HEK293 (cell line): ENCODE data around the gene CACNB4.

ENCODE experiments used
- CTCF ChIA-PET: fragments of 350-600 bp; formaldehyde crosslinking; extraction: SDS; loops from one replicate; lab custom pipeline; 2021; ENCODE audit warnings: antibody characterized with exemption; lab: Yijun Ruan, JAX
- POLR2A ChIA-PET: fragments of 300-600 bp; formaldehyde crosslinking; extraction: SDS; loops from one replicate; lab custom pipeline; 2020; ENCODE audit warnings: antibody characterized with exemption, inconsistent platforms; lab: Yijun Ruan, JAX
- H3K27ac ChIP-seq: fragments of 200-500 bp; sonication (Bioruptor generic); 2 replicates; pipeline ENCODE4 v1.5.1; 2014; ENCODE audit warnings: low read depth, low read length, control low read depth, inconsistent platforms; ENCODE audit errors: extremely low read depth
- H3K36me3 ChIP-seq, 2 experiments: fragments of 200-500 bp in 1 of 2; sonication (Bioruptor generic) in 1 of 2; 1 replicate in 1 of 2; 2 replicates in 1 of 2; pipeline ENCODE4 v1.5.1; 2014 to 2017; ENCODE audit warnings: inconsistent platforms in 2 of 2, low read length in 2 of 2; ENCODE audit not compliant: control insufficient read depth in 2 of 2, insufficient read depth in 1 of 2
- H3K4me1 ChIP-seq: fragments of 200-500 bp; sonication (Bioruptor generic); 2 replicates; pipeline ENCODE4 v1.5.1; 2014; ENCODE audit warnings: mild to moderate bottlenecking, low read length, inconsistent platforms; ENCODE audit not compliant: control insufficient read depth, insufficient read depth
- H3K4me3 ChIP-seq: 2 replicates; pipeline ENCODE4 v1.5.1; 2011; ENCODE audit warnings: low read depth, mild to moderate bottlenecking, control low read depth, low read length, moderate library complexity
- H3K9me3 ChIP-seq: fragments of 200-500 bp; sonication (Bioruptor generic); 2 replicates; pipeline ENCODE4 v1.5.1; 2014; ENCODE audit warnings: low read depth, low read length, inconsistent platforms; ENCODE audit not compliant: control insufficient read depth, insufficient read depth
- FEZF1 ChIP-seq: fragments of 450-650 bp; formaldehyde crosslinking; IDR thresholded peaks from 2 replicates; pipeline ENCODE4 v1.5.1; 2016; ENCODE audit warnings: missing biosample characterization, missing genetic modification characterization
- HOXA7 ChIP-seq: sonication (generic); formaldehyde crosslinking; IDR thresholded peaks from 2 replicates; pipeline ENCODE4 v1.8.1; 2022; ENCODE audit warnings: missing genetic modification reagents, borderline replicate concordance
- PRDM1 ChIP-seq: fragments of 450-650 bp; formaldehyde crosslinking; IDR thresholded peaks from 2 replicates; pipeline ENCODE4; 2016; ENCODE audit warnings: missing biosample characterization, missing genetic modification characterization
- PRDM2 ChIP-seq: fragments of 450-650 bp; formaldehyde crosslinking; IDR thresholded peaks from 2 replicates; pipeline ENCODE4 v1.5.1; 2016; ENCODE audit warnings: missing biosample characterization, missing genetic modification characterization, borderline replicate concordance
- SCRT1 ChIP-seq: fragments of 450-650 bp; formaldehyde crosslinking; IDR thresholded peaks from 2 replicates; pipeline ENCODE4 v1.5.1; 2016; ENCODE audit warnings: missing biosample characterization, missing genetic modification characterization, borderline replicate concordance
- TRIM28 ChIP-seq: IDR thresholded peaks from 2 replicates; pipeline ENCODE4 v1.6.1; 2011; ENCODE audit warnings: low read length, control low read depth, borderline replicate concordance
- TSHZ1 ChIP-seq: fragments of 450-650 bp; formaldehyde crosslinking; IDR thresholded peaks from 2 replicates; pipeline ENCODE4 v1.5.1; 2016; ENCODE audit warnings: missing biosample characterization, missing genetic modification characterization, borderline replicate concordance
- WT1 ChIP-seq: fragments of 450-650 bp; formaldehyde crosslinking; IDR thresholded peaks from 2 replicates; pipeline ENCODE4 v1.5.1; 2016; ENCODE audit warnings: missing biosample characterization, missing genetic modification characterization
- ZBTB7A ChIP-seq: fragments of 450-650 bp; formaldehyde crosslinking; IDR thresholded peaks from 2 replicates; pipeline ENCODE4 v1.5.1; 2016; ENCODE audit warnings: low read depth, missing biosample characterization, missing genetic modification characterization
- ZEB2 ChIP-seq: fragments of 450-650 bp; formaldehyde crosslinking; IDR thresholded peaks from 2 replicates; pipeline ENCODE4 v1.5.1; 2016; ENCODE audit warnings: missing biosample characterization, missing genetic modification characterization
- ZFP3 ChIP-seq: fragments of 450-650 bp; formaldehyde crosslinking; IDR thresholded peaks from 2 replicates; pipeline ENCODE4 v1.5.1; 2016; ENCODE audit warnings: low read depth, missing biosample characterization, missing genetic modification characterization
- ZNF10 ChIP-seq: fragments of 450-650 bp; formaldehyde crosslinking; IDR thresholded peaks from 2 replicates; pipeline ENCODE4 v1.5.1; 2017; ENCODE audit warnings: missing biosample characterization, missing genetic modification characterization
- ZNF202 ChIP-seq: fragments of 450-650 bp; formaldehyde crosslinking; IDR thresholded peaks from 2 replicates; pipeline ENCODE4 v1.5.1; 2016; ENCODE audit warnings: missing biosample characterization, missing genetic modification characterization, borderline replicate concordance
- ZNF416 ChIP-seq: fragments of 450-650 bp; formaldehyde crosslinking; IDR thresholded peaks from 2 replicates; pipeline ENCODE4 v1.5.1; 2016; ENCODE audit warnings: missing biosample characterization, missing genetic modification characterization
- ZNF426 ChIP-seq: fragments of 450-650 bp; formaldehyde crosslinking; IDR thresholded peaks from 2 replicates; pipeline ENCODE4 v1.5.1; 2017; ENCODE audit warnings: missing biosample characterization, missing genetic modification characterization, mild to moderate bottlenecking, inconsistent platforms, moderate library complexity
- ZNF473 ChIP-seq: fragments of 450-650 bp; formaldehyde crosslinking; IDR thresholded peaks from 2 replicates; pipeline ENCODE4 v1.5.1; 2017; ENCODE audit warnings: missing biosample characterization, missing genetic modification characterization
- ZNF510 ChIP-seq: fragments of 450-650 bp; formaldehyde crosslinking; IDR thresholded peaks from 2 replicates; pipeline ENCODE4 v1.5.1; 2018; ENCODE audit warnings: mild to moderate bottlenecking, missing genetic modification characterization, missing biosample characterization; ENCODE audit not compliant: insufficient replicate concordance
- ZNF555 ChIP-seq: fragments of 450-650 bp; formaldehyde crosslinking; conservative IDR thresholded peaks from 2 replicates; pipeline ENCODE4 v1.5.1; 2017; ENCODE audit warnings: missing biosample characterization, mild to moderate bottlenecking, missing genetic modification characterization, inconsistent platforms
- ZNF626 ChIP-seq: fragments of 450-650 bp; sonication (Bioruptor Pico); formaldehyde crosslinking; IDR thresholded peaks from 2 replicates; pipeline ENCODE4 v1.5.1; 2018; ENCODE audit warnings: missing biosample characterization, missing genetic modification characterization, inconsistent platforms
- ZSCAN23 ChIP-seq: fragments of 450-650 bp; formaldehyde crosslinking; IDR thresholded peaks from 2 replicates; pipeline ENCODE4 v1.5.1; 2016; ENCODE audit warnings: missing biosample characterization, missing genetic modification characterization
- TF ChIP-seq, protein P1 (sequence below): fragments of 450-650 bp; formaldehyde crosslinking; IDR thresholded peaks from 2 replicates; pipeline ENCODE4 v1.5.1; 2016; ENCODE audit warnings: missing biosample characterization, missing genetic modification characterization

Gene CACNB4

DNA sequence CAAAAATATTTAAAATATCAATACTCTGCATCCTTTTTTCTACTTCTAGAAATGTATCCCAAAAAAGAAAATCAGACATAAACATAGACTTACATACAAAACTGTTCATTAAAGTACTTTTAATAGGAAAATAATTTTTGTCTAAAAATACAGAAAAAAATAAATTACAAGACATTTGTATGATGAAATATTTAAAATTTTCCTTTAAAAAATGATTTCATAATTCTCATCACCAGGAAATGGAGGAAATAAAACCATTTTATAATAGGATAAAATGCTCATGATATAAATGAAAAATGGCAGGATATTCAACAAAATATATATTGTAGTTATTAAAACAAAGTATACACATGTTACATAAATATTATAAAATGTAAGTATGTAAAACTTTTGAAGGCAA lies 295.0 kb downstream of the CACNB4 start (continued):
- no peak for TF ChIP-seq TSHZ1
- no peak for TF ChIP-seq ZNF626
- TF ChIP-seq TRIM28, result no peak
- TF ChIP-seq ZNF416 (tag by site-specific recombination), result no peak
- no peak for TF ChIP-seq WT1 (tag by site-specific recombination)

DNA sequence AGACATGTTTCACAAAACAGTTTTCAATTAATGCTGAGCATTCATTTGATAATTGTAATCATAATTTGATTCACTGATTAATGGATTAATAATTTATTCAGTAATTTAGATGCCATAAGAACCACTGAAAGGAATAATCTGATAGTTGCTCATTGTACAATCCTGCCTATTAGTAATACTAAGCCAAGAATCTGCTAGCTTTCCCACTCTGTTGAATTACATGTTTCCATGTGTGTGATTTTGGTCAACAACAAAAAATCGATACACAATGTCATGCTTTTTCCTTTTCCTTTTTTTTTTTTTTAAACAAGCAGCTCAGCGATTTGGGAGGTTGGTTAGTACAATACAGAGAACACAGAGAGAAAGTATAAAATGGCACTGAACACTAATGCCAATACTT lies 296.5 kb downstream of the CACNB4 start:
- TF ChIP-seq, protein P1, sequence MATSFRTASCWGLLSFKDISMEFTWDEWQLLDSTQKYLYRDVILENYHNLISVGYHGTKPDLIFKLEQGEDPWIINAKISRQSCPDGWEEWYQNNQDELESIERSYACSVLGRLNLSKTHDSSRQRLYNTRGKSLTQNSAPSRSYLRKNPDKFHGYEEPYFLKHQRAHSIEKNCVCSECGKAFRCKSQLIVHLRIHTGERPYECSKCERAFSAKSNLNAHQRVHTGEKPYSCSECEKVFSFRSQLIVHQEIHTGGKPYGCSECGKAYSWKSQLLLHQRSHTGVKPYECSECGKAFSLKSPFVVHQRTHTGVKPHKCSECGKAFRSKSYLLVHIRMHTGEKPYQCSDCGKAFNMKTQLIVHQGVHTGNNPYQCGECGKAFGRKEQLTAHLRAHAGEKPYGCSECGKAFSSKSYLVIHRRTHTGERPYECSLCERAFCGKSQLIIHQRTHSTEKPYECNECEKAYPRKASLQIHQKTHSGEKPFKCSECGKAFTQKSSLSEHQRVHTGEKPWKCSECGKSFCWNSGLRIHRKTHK (tag by site-specific recombination), result no peak
- no peak for TF ChIP-seq WT1 (tag by site-specific recombination)
- no peaks in the 10 kb centered on the region for H3K9me3 ChIP-seq
- no peak overlapping the region for H3K4me3 ChIP-seq
- CTCF ChIA-PET, result interaction anchor here (1.4 kb wide), 1 partner anchor 11 kb away, joined by 4 read pairs; no protein-coding TSS in a partner anchor
- POLR2A ChIA-PET, result no interaction called here
- H3K4me1 ChIP-seq, result no peaks in the 10 kb centered on the region
- H3K27ac ChIP-seq, result no peak overlapping the region
- peaks cover 21 to 45% of the 10 kb centered on the region in 2 experiments; a peak in 2 of 3 replicates for H3K36me3 ChIP-seq

DNA sequence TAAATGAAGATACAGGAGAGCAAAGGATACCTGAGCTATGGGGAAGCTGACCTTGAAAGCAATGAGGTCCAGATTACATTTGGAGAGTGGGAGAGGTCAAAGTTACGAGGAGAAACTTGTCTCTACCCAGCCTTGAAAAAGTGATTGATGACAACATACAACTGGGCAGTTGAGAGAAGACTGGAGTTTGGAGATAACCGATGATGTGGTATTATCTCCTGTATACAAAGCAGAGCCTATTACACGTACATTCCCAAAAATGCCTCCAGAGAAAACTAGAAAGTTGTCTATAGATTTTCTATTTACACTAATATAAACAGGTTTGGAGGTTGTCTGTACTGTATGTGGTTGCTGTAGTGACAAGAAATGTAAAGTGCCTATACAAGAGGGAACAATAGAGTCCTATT lies 299.0 kb downstream of the CACNB4 start:
- H3K36me3 ChIP-seq, result peaks cover 9 to 29% of the 10 kb centered on the region in 2 experiments; a peak in 2 of 3 replicates
- H3K4me1 ChIP-seq, result no peaks in the 10 kb centered on the region
- CTCF ChIA-PET, result interaction anchor here (0.6 to 1.3 kb wide), 2 partner anchors 7 to 1504 kb away, joined by 3 to 4 read pairs; no protein-coding TSS in a partner anchor
- no peaks in the 10 kb centered on the region for H3K9me3 ChIP-seq
- H3K27ac ChIP-seq, result no peak overlapping the region
- POLR2A ChIA-PET, result no interaction called here
- no peak overlapping the region for H3K4me3 ChIP-seq
- TF ChIP-seq FEZF1 (no peak), ZNF555 (tag by site-specific recombination) (no peak), ZSCAN23 (tag by site-specific recombination) (no peak), SCRT1 (no peak), ZNF202 (tag by site-specific recombination) (no peak), ZBTB7A (no peak), PRDM2 (tag by site-specific recombination) (no peak), ZEB2 (tag by site-specific recombination) (no peak), ZNF426 (tag by site-specific recombination) (no peak), ZFP3 (tag by site-specific recombination) (no peak), HOXA7 (CRISPR knock-in tag) (no peak), ZNF510 (tag by site-specific recombination) (no peak), ZNF10 (tag by site-specific recombination) (no peak), ZNF473 (tag by site-specific recombination) (no peak), PRDM1 (tag by site-specific recombination) (no peak)
- TF ChIP-seq, protein P1 (tag by site-specific recombination), result no peak
